ENCODE data around the gene PCNX1.
A peak's percentile ranks its signal among the peaks of the same experiment; 100 is the strongest.

Gene PCNX1

GRCh38 chr14:70993931-70994330 is 86.7 kb downstream of the PCNX1 start:
- no peak for TF ChIP-seq RAD21 (IDR thresholded peaks at IDR 0.05; ENCODE audit: low read depth)

- TF ChIP-seq EP300 (IDR thresholded peaks at IDR 0.05; ENCODE audit: borderline replicate concordance): no peak
- no peak for TF ChIP-seq ZBTB7A (IDR thresholded peaks at IDR 0.05; ENCODE audit: low read depth)
- no peak for TF ChIP-seq NFIC (IDR thresholded peaks at IDR 0.05)
- no peak for TF ChIP-seq TEAD4 (IDR thresholded peaks at IDR 0.05)
- no peak for TF ChIP-seq TAF1 (IDR thresholded peaks at IDR 0.05; ENCODE audit: low read depth)
Measured at GRCh38 chr14:70995211-70995610, 88.0 kb downstream of the PCNX1 start.

- TF ChIP-seq USF1 (IDR thresholded peaks at IDR 0.05): 0 out of 2 replicates have a peak, but pooled peaks have one; percentile 49
- TF ChIP-seq FOXM1 (IDR thresholded peaks at IDR 0.05; ENCODE audit: borderline replicate concordance, low read depth): no peak
- no peak for TF ChIP-seq REST (IDR thresholded peaks at IDR 0.05; ENCODE audit: low read depth)
- no peak for TF ChIP-seq TCF12 (IDR thresholded peaks at IDR 0.05; ENCODE audit: low read depth)
- no peak for TF ChIP-seq EP300 (IDR thresholded peaks at IDR 0.05; ENCODE audit: borderline replicate concordance)
Measured at GRCh38 chr14:70995671-70996070, 88.4 kb downstream of the PCNX1 start.

- TF ChIP-seq REST (IDR thresholded peaks at IDR 0.05; ENCODE audit: low read depth) (no peak), USF1 (IDR thresholded peaks at IDR 0.05) (no peak), ZBTB7A (IDR thresholded peaks at IDR 0.05; ENCODE audit: low read depth) (no peak), EP300 (IDR thresholded peaks at IDR 0.05; ENCODE audit: borderline replicate concordance) (no peak), CEBPB (IDR thresholded peaks at IDR 0.05) (no peak)
Measured at GRCh38 chr14:70999117-70999516, 91.9 kb downstream of the PCNX1 start.

GRCh38 chr14:71000091-71000490 is 92.8 kb downstream of the PCNX1 start:
- no peak for TF ChIP-seq RAD21 (IDR thresholded peaks at IDR 0.05; ENCODE audit: low read depth)
- no peak for TF ChIP-seq TEAD4 (IDR thresholded peaks at IDR 0.05)
- TF ChIP-seq EGR1 (IDR thresholded peaks at IDR 0.05): no peak
- TF ChIP-seq CREB1 (IDR thresholded peaks at IDR 0.05; ENCODE audit: low read depth): no peak
- TF ChIP-seq REST (IDR thresholded peaks at IDR 0.05; ENCODE audit: low read depth): no peak

GRCh38 chr14:71001742-71002141 is 94.5 kb downstream of the PCNX1 start:
- no peak for TF ChIP-seq REST (IDR thresholded peaks at IDR 0.05; ENCODE audit: low read depth)
- no peak for TF ChIP-seq ZBTB7A (IDR thresholded peaks at IDR 0.05; ENCODE audit: low read depth)
- TF ChIP-seq NFIC (IDR thresholded peaks at IDR 0.05): no peak
- no peak for TF ChIP-seq USF1 (IDR thresholded peaks at IDR 0.05)
- no peak for TF ChIP-seq YY1 (IDR thresholded peaks at IDR 0.05; ENCODE audit: low read depth)
- TF ChIP-seq TCF12 (IDR thresholded peaks at IDR 0.05; ENCODE audit: low read depth): no peak
- TF ChIP-seq TAF1 (IDR thresholded peaks at IDR 0.05; ENCODE audit: low read depth): no peak
- no peak for TF ChIP-seq TEAD4 (IDR thresholded peaks at IDR 0.05)
- TF ChIP-seq RAD21 (IDR thresholded peaks at IDR 0.05; ENCODE audit: low read depth): no peak
- TF ChIP-seq EGR1 (IDR thresholded peaks at IDR 0.05): no peak
- no peak for TF ChIP-seq CREB1 (IDR thresholded peaks at IDR 0.05; ENCODE audit: low read depth)
- no peak for TF ChIP-seq CEBPB (IDR thresholded peaks at IDR 0.05)
- no peak for TF ChIP-seq FOXM1 (IDR thresholded peaks at IDR 0.05; ENCODE audit: borderline replicate concordance, low read depth)
- no peak for TF ChIP-seq MAX (IDR thresholded peaks at IDR 0.05)
- no peak for TF ChIP-seq EP300 (IDR thresholded peaks at IDR 0.05; ENCODE audit: borderline replicate concordance)

Data from Ishikawa (cell line).